ENCODE results near the gene CPNE5.

DNA sequence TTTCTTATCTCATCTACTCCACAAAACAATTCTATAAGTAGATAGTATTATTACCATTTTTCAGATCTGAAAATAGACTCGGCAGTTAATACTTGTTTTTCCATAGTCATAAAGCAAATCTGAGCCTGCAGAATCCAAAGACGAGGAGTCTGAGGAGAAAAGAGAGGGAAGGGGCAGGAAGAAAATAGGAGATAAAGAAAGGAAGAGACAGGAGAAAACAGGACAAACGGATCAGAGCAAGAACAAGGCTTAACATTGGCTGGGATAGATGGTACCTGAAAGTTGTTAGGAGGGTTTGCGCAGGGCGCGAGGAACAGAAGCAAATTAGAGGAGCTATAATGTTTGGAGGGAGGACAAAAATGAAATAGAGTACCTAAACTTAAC is 36.0 kb upstream of the CPNE5 start:
- no peak for TF ChIP-seq POLR2A (IDR thresholded peaks at IDR 0.05)
- TF ChIP-seq, protein P1, sequence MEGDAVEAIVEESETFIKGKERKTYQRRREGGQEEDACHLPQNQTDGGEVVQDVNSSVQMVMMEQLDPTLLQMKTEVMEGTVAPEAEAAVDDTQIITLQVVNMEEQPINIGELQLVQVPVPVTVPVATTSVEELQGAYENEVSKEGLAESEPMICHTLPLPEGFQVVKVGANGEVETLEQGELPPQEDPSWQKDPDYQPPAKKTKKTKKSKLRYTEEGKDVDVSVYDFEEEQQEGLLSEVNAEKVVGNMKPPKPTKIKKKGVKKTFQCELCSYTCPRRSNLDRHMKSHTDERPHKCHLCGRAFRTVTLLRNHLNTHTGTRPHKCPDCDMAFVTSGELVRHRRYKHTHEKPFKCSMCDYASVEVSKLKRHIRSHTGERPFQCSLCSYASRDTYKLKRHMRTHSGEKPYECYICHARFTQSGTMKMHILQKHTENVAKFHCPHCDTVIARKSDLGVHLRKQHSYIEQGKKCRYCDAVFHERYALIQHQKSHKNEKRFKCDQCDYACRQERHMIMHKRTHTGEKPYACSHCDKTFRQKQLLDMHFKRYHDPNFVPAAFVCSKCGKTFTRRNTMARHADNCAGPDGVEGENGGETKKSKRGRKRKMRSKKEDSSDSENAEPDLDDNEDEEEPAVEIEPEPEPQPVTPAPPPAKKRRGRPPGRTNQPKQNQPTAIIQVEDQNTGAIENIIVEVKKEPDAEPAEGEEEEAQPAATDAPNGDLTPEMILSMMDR (IDR thresholded peaks at IDR 0.05), result no peak

All from adrenal gland (tissue), 5 donors.